SK-N-SH treated with all-trans-retinoic acid at 6 μM for 48 hours (cell line): ENCODE data around the gene EPHB3.

Experiments
- ATAC-seq: fragments of 200-7000 bp; cut with Tn5 transposase; 3 replicates; pipeline ENCODE4 v1.9.1; 2020; ENCODE audit warnings: mild to moderate bottlenecking, moderate library complexity
- ARNTL ChIP-seq: fragments of 450-650 bp; formaldehyde crosslinking; IDR thresholded peaks from 2 replicates; pipeline ENCODE4 v1.5.0; 2020; ENCODE audit warnings: low read depth, mild to moderate bottlenecking, moderate library complexity, borderline replicate concordance
- CREB5 ChIP-seq: fragments of 250-450 bp; sonication (Bioruptor Pico); IDR thresholded peaks from 2 replicates; pipeline ENCODE4 v1.5.1; 2020; ENCODE audit warnings: low read depth, mild to moderate bottlenecking, moderate library complexity
- CSDC2 ChIP-seq: fragments of 250-450 bp; sonication (Bioruptor Pico); IDR thresholded peaks from 2 replicates; pipeline ENCODE4 v1.5.0; 2020; ENCODE audit warnings: mild to moderate bottlenecking, moderate library complexity
- GLIS3 ChIP-seq: fragments of 250-450 bp; sonication (Bioruptor Pico); IDR thresholded peaks from 2 replicates; pipeline ENCODE4 v1.5.0; 2020; ENCODE audit warnings: mild to moderate bottlenecking, moderate library complexity
- ISL1 ChIP-seq: fragments of 250-450 bp; sonication (Bioruptor Pico); IDR thresholded peaks from 2 replicates; pipeline ENCODE4 v2.1.2; 2022; ENCODE audit warnings: mild to moderate bottlenecking, moderate library complexity
- OSR1 ChIP-seq: fragments of 250-450 bp; sonication (Bioruptor Pico); IDR thresholded peaks from 2 replicates; pipeline ENCODE4 v1.8.0; 2022; ENCODE audit warnings: moderate library complexity, mild to moderate bottlenecking, inconsistent platforms
- PPARA ChIP-seq: fragments of 250-450 bp; sonication (Bioruptor Pico); IDR thresholded peaks from 2 replicates; pipeline ENCODE4 v1.5.0; 2020; ENCODE audit warnings: mild to moderate bottlenecking, borderline replicate concordance
- RARB ChIP-seq: fragments of 250-450 bp; sonication (Bioruptor Pico); IDR thresholded peaks from 2 replicates; pipeline ENCODE4 v1.8.0; 2021; ENCODE audit warnings: mild to moderate bottlenecking, moderate library complexity
- SNAI2 ChIP-seq: fragments of 250-450 bp; sonication (Bioruptor Pico); IDR thresholded peaks from 2 replicates; pipeline ENCODE4 v1.5.0; 2020; ENCODE audit warnings: mild to moderate bottlenecking, moderate library complexity
- TCF4 ChIP-seq: fragments of 250-450 bp; sonication (Bioruptor Pico); IDR thresholded peaks from 2 replicates; pipeline ENCODE4 v1.8.0; 2021; ENCODE audit warnings: mild to moderate bottlenecking, moderate library complexity, borderline replicate concordance
- TOX ChIP-seq: fragments of 250-450 bp; sonication (Bioruptor Pico); IDR thresholded peaks from 2 replicates; pipeline ENCODE4 v1.8.0; 2021; ENCODE audit warnings: mild to moderate bottlenecking, moderate library complexity, borderline replicate concordance
- ZC3H10 ChIP-seq: fragments of 250-450 bp; sonication (Bioruptor Pico); IDR thresholded peaks from 2 replicates; pipeline ENCODE4 v1.5.1; 2021; ENCODE audit warnings: mild to moderate bottlenecking, moderate library complexity
- ZFP3 ChIP-seq: fragments of 250-450 bp; sonication (Bioruptor Pico); IDR thresholded peaks from 2 replicates; pipeline ENCODE4 v1.5.0; 2020; ENCODE audit warnings: mild to moderate bottlenecking, moderate library complexity
- ZFP30 ChIP-seq: fragments of 450-650 bp; formaldehyde crosslinking; IDR thresholded peaks from 2 replicates; pipeline ENCODE4 v1.5.0; 2022; ENCODE audit warnings: mild to moderate bottlenecking, moderate library complexity
- ZNF565 ChIP-seq: fragments of 450-650 bp; formaldehyde crosslinking; conservative IDR thresholded peaks from 2 replicates; pipeline ENCODE4 v1.5.0; 2020; ENCODE audit warnings: low read depth, mild to moderate bottlenecking, moderate library complexity
- ZNF70 ChIP-seq: fragments of 450-650 bp; formaldehyde crosslinking; IDR thresholded peaks from 2 replicates; pipeline ENCODE4 v1.5.0; 2020; ENCODE audit warnings: mild to moderate bottlenecking, moderate library complexity
- ZNF8 ChIP-seq: fragments of 450-650 bp; formaldehyde crosslinking; IDR thresholded peaks from 2 replicates; pipeline ENCODE4 v1.5.0; 2020; ENCODE audit warnings: mild to moderate bottlenecking, moderate library complexity
- TF ChIP-seq, protein P1 (sequence below): fragments of 250-450 bp; sonication (Bioruptor Pico); IDR thresholded peaks from 2 replicates; pipeline ENCODE4 v1.5.0; 2020; ENCODE audit warnings: mild to moderate bottlenecking, moderate library complexity
- TF ChIP-seq, protein P2 (sequence below): fragments of 250-450 bp; sonication (Bioruptor Pico); IDR thresholded peaks from 2 replicates; pipeline ENCODE4 v1.8.0; 2021; ENCODE audit warnings: low read depth, mild to moderate bottlenecking, moderate library complexity, borderline replicate concordance
- TF ChIP-seq, protein P3 (sequence below): fragments of 250-450 bp; sonication (Bioruptor Pico); IDR thresholded peaks from 2 replicates; pipeline ENCODE4 v1.8.0; 2020; ENCODE audit warnings: mild to moderate bottlenecking, moderate library complexity, borderline replicate concordance
- TF ChIP-seq, protein P4 (sequence below): fragments of 250-450 bp; sonication (Bioruptor Pico); IDR thresholded peaks from 2 replicates; pipeline ENCODE4 v1.5.1; 2021; ENCODE audit warnings: mild to moderate bottlenecking, moderate library complexity

Gene EPHB3

DNA sequence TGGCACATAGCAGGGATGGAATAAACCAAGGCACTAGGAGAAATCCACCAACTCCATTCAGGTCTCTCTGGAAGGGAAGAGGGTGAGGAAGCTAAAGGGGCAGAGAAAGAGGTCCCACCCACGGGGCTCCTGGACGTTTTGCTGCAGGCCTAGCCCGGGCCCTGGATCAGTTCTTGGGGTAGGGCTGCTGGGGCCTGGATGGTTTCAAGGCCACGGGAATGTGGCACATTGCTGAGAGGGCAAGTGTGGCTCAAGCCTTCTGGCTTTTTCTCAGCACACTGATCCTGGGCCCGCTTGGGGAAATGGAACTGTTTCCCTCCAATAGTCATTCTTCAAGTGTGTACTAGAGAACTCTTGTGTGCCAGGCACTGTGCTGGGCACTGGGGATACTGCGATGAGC, 24.0 kb downstream of the EPHB3 start:
- peak; percentile 35 for ATAC-seq
- TF ChIP-seq ZC3H10 (CRISPR knock-in tag) (no peak), ARNTL (no peak), ISL1 (CRISPR knock-in tag) (no peak), TOX (CRISPR knock-in tag) (no peak), CSDC2 (no peak), ZFP3 (CRISPR knock-in tag) (no peak), RARB (CRISPR knock-in tag) (no peak), ZNF70 (CRISPR knock-in tag) (no peak)
- TF ChIP-seq, protein P1, sequence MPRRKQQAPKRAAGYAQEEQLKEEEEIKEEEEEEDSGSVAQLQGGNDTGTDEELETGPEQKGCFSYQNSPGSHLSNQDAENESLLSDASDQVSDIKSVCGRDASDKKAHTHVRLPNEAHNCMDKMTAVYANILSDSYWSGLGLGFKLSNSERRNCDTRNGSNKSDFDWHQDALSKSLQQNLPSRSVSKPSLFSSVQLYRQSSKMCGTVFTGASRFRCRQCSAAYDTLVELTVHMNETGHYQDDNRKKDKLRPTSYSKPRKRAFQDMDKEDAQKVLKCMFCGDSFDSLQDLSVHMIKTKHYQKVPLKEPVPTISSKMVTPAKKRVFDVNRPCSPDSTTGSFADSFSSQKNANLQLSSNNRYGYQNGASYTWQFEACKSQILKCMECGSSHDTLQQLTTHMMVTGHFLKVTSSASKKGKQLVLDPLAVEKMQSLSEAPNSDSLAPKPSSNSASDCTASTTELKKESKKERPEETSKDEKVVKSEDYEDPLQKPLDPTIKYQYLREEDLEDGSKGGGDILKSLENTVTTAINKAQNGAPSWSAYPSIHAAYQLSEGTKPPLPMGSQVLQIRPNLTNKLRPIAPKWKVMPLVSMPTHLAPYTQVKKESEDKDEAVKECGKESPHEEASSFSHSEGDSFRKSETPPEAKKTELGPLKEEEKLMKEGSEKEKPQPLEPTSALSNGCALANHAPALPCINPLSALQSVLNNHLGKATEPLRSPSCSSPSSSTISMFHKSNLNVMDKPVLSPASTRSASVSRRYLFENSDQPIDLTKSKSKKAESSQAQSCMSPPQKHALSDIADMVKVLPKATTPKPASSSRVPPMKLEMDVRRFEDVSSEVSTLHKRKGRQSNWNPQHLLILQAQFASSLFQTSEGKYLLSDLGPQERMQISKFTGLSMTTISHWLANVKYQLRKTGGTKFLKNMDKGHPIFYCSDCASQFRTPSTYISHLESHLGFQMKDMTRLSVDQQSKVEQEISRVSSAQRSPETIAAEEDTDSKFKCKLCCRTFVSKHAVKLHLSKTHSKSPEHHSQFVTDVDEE (CRISPR knock-in tag): no peak
- TF ChIP-seq, protein P2, sequence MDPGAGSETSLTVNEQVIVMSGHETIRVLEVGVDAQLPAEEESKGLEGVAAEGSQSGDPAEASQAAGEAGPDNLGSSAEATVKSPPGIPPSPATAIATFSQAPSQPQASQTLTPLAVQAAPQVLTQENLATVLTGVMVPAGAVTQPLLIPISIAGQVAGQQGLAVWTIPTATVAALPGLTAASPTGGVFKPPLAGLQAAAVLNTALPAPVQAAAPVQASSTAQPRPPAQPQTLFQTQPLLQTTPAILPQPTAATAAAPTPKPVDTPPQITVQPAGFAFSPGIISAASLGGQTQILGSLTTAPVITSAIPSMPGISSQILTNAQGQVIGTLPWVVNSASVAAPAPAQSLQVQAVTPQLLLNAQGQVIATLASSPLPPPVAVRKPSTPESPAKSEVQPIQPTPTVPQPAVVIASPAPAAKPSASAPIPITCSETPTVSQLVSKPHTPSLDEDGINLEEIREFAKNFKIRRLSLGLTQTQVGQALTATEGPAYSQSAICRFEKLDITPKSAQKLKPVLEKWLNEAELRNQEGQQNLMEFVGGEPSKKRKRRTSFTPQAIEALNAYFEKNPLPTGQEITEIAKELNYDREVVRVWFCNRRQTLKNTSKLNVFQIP (CRISPR knock-in tag): no peak
- TF ChIP-seq, protein P3, sequence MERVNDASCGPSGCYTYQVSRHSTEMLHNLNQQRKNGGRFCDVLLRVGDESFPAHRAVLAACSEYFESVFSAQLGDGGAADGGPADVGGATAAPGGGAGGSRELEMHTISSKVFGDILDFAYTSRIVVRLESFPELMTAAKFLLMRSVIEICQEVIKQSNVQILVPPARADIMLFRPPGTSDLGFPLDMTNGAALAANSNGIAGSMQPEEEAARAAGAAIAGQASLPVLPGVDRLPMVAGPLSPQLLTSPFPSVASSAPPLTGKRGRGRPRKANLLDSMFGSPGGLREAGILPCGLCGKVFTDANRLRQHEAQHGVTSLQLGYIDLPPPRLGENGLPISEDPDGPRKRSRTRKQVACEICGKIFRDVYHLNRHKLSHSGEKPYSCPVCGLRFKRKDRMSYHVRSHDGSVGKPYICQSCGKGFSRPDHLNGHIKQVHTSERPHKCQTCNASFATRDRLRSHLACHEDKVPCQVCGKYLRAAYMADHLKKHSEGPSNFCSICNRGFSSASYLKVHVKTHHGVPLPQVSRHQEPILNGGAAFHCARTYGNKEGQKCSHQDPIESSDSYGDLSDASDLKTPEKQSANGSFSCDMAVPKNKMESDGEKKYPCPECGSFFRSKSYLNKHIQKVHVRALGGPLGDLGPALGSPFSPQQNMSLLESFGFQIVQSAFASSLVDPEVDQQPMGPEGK (CRISPR knock-in tag): no peak
- TF ChIP-seq, all 23 proteins: peak for 0

GRCh38 chr3:184586851-184587250, 25.3 kb downstream of the EPHB3 start:
- ATAC-seq: no peak
- TF ChIP-seq ARNTL (no peak), ZNF70 (CRISPR knock-in tag) (no peak), OSR1 (CRISPR knock-in tag) (no peak), ZNF565 (CRISPR knock-in tag) (no peak), TCF4 (CRISPR knock-in tag) (no peak), ZFP3 (CRISPR knock-in tag) (no peak), RARB (CRISPR knock-in tag) (no peak), ISL1 (CRISPR knock-in tag) (no peak), GLIS3 (CRISPR knock-in tag) (no peak), PPARA (CRISPR knock-in tag) (no peak), ZC3H10 (CRISPR knock-in tag) (no peak), ZNF8 (no peak), ZFP30 (CRISPR knock-in tag) (no peak), CREB5 (CRISPR knock-in tag) (no peak), TOX (CRISPR knock-in tag) (no peak), SNAI2 (CRISPR knock-in tag) (no peak), CSDC2 (no peak)
- TF ChIP-seq, protein P2 (CRISPR knock-in tag): no peak
- TF ChIP-seq, protein P4, sequence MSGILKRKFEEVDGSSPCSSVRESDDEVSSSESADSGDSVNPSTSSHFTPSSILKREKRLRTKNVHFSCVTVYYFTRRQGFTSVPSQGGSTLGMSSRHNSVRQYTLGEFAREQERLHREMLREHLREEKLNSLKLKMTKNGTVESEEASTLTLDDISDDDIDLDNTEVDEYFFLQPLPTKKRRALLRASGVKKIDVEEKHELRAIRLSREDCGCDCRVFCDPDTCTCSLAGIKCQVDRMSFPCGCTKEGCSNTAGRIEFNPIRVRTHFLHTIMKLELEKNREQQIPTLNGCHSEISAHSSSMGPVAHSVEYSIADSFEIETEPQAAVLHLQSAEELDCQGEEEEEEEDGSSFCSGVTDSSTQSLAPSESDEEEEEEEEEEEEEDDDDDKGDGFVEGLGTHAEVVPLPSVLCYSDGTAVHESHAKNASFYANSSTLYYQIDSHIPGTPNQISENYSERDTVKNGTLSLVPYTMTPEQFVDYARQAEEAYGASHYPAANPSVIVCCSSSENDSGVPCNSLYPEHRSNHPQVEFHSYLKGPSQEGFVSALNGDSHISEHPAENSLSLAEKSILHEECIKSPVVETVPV (CRISPR knock-in tag): no peak
